ENCODE results near the gene HMMR. TPM values are rescaled to one million over a fixed set of nuclear protein-coding genes. Genes with fewer than 3 reads are reported as not detected.

The HMMR gene
- total RNA-seq, 1 donor from 2014 or later, result 8.6 TPM

DNA sequence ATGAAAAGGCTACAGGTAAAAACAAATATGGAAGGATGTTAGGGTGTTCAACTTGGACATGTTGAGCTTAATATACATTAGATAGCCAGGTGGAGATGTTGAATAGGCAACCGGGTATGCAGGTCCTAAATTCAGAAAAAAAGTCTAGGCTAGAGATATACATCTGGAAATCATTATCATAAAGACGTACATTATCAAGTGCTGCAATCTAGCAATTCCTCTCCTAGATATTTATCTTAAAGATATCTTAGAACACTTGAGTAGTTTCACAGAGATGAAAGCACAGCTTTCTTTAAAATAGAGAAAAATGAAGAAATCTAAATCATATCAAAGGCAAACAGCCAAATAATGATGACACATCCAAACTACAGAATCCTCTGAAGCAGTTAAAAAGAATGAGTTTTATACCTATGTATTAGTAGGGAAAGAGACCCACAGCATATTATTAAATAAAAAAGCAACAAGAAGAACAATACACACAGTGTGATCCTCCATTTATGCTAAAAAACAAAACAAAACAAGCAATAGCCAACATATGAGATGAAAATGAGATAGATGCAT, 4.3 kb upstream of the HMMR start:
- Mint-ChIP-seq H3K4me1 (ENCODE audit: unreplicated experiment) (peaks cover 9% of the 10 kb centered on the region), H3K4me3 (ENCODE audit: unreplicated experiment) (no peak overlapping the region), H3K36me3 (ENCODE audit: low read depth, unreplicated experiment) (peaks cover 10% of the 10 kb centered on the region), H3K27me3 (ENCODE audit: unreplicated experiment) (peaks cover 2% of the 10 kb centered on the region), H3K27ac (ENCODE audit: unreplicated experiment) (no peak overlapping the region), H3K9me3 (ENCODE audit: unreplicated experiment) (peaks cover 4% of the 10 kb centered on the region)
- no peak for DNase-seq (ENCODE audit: low spot score)
- TF ChIP-seq, protein P1, sequence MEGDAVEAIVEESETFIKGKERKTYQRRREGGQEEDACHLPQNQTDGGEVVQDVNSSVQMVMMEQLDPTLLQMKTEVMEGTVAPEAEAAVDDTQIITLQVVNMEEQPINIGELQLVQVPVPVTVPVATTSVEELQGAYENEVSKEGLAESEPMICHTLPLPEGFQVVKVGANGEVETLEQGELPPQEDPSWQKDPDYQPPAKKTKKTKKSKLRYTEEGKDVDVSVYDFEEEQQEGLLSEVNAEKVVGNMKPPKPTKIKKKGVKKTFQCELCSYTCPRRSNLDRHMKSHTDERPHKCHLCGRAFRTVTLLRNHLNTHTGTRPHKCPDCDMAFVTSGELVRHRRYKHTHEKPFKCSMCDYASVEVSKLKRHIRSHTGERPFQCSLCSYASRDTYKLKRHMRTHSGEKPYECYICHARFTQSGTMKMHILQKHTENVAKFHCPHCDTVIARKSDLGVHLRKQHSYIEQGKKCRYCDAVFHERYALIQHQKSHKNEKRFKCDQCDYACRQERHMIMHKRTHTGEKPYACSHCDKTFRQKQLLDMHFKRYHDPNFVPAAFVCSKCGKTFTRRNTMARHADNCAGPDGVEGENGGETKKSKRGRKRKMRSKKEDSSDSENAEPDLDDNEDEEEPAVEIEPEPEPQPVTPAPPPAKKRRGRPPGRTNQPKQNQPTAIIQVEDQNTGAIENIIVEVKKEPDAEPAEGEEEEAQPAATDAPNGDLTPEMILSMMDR (IDR thresholded peaks at IDR 0.05; ENCODE audit: unreplicated experiment), result no peak

- H3K27me3 Mint-ChIP-seq (ENCODE audit: unreplicated experiment), result peaks cover 2% of the 10 kb centered on the region
- H3K9me3 Mint-ChIP-seq (ENCODE audit: unreplicated experiment), result peaks cover 4% of the 10 kb centered on the region
- H3K27ac Mint-ChIP-seq (ENCODE audit: unreplicated experiment), result no peak overlapping the region
- no peak for DNase-seq (ENCODE audit: low spot score)
- H3K4me1 Mint-ChIP-seq (ENCODE audit: unreplicated experiment), result peaks cover 9% of the 10 kb centered on the region
- peaks cover 7% of the 10 kb centered on the region for H3K36me3 Mint-ChIP-seq (ENCODE audit: low read depth, unreplicated experiment)
- TF ChIP-seq, protein P1 (IDR thresholded peaks at IDR 0.05; ENCODE audit: unreplicated experiment), result no peak
- no peak overlapping the region for H3K4me3 Mint-ChIP-seq (ENCODE audit: unreplicated experiment)
These were observed 3.6 kb upstream of the HMMR start for GRCh38 chr5:163456840-163457239.

DNA sequence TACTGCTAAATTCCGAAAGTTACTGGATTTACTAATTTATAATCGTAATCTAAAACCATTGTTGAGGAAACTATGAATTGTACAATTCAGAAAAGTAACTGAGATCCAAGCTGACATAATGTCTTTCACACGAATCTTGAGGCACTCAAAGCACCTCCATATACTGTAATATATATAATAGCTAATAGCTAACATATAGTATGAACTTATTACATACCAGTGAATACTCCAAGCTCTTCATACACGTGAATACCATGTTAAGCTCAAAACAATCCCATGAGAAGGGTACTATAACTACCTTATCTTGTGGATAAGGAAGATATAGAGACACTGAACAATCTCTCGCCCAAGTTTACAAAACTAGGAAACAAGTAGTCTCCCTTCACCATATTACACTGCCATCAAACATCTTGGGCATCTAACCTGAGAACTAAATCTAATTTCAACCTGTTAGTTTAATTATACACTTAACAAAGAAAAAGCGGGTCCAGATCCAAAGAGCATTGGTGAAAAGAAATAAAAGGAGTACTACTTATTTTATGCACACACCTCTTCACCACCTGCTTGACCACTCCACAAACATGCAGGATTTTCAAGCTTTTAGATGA, 1.6 kb upstream of the HMMR start:
- Mint-ChIP-seq H3K4me1 (ENCODE audit: unreplicated experiment) (peaks cover 9% of the 10 kb centered on the region), H3K9me3 (ENCODE audit: unreplicated experiment) (peaks cover 4% of the 10 kb centered on the region), H3K4me3 (ENCODE audit: unreplicated experiment) (peak overlapping the region; percentile 97), H3K27me3 (ENCODE audit: unreplicated experiment) (peaks cover 2% of the 10 kb centered on the region), H3K36me3 (ENCODE audit: low read depth, unreplicated experiment) (peaks cover 7% of the 10 kb centered on the region), H3K27ac (ENCODE audit: unreplicated experiment) (peak overlapping the region; percentile 81)
- TF ChIP-seq, protein P1 (IDR thresholded peaks at IDR 0.05; ENCODE audit: unreplicated experiment), result no peak
- DNase-seq (ENCODE audit: low spot score), result no peak

DNA sequence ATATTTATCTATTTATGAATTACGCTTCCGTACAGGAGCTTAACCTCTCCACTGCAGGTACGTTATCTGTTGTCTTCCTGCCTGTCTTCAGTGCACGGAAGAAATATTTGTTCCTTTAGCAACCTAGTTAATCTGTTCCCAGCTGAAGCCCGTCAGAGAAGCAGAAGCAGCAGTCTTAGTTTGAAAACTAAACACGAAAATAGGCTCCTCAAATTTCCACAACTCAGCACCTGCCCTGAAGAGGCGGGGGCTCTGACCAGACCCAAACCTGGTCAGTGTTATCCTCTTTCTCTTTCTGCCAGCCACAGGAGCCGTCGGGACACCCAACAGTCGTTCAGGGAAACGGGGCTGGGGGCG, 992 bp upstream of the HMMR start:
- DNase-seq (ENCODE audit: low spot score), result no peak
- Mint-ChIP-seq H3K9me3 (ENCODE audit: unreplicated experiment) (peaks cover 4% of the 10 kb centered on the region), H3K4me3 (ENCODE audit: unreplicated experiment) (peak overlapping the region; percentile 97), H3K27me3 (ENCODE audit: unreplicated experiment) (peaks cover 2% of the 10 kb centered on the region), H3K36me3 (ENCODE audit: low read depth, unreplicated experiment) (peaks cover 7% of the 10 kb centered on the region), H3K27ac (ENCODE audit: unreplicated experiment) (peak overlapping the region; percentile 81), H3K4me1 (ENCODE audit: unreplicated experiment) (peaks cover 9% of the 10 kb centered on the region)
- TF ChIP-seq, protein P1 (IDR thresholded peaks at IDR 0.05; ENCODE audit: unreplicated experiment), result no peak

- Mint-ChIP-seq H3K27me3 (ENCODE audit: unreplicated experiment) (peaks cover 2% of the 10 kb centered on the region), H3K9me3 (ENCODE audit: unreplicated experiment) (peaks cover 3% of the 10 kb centered on the region), H3K36me3 (ENCODE audit: low read depth, unreplicated experiment) (peaks cover 3% of the 10 kb centered on the region), H3K4me3 (ENCODE audit: unreplicated experiment) (peak within 1 kb of the TSS; percentile 97), H3K4me1 (ENCODE audit: unreplicated experiment) (peaks cover 9% of the 10 kb centered on the region), H3K27ac (ENCODE audit: unreplicated experiment) (peak within 1 kb of the TSS; percentile 81)
- DNase-seq (ENCODE audit: low spot score), result peak; percentile 94
- TF ChIP-seq, protein P1 (IDR thresholded peaks at IDR 0.05; ENCODE audit: unreplicated experiment), result no peak
These were observed 442 bp upstream of the HMMR start, which contains the start of gene NUDCD2 for GRCh38 chr5:163459819-163460561. TSS of gene NUDCD2 (minus strand) at chr5:163460102. CDS start at chr5:163460050, 52 bp downstream.
